Urothelium cell line (cell line): ENCODE data around the gene PARD3B.

Experiments
- DNase-seq: peaks from one replicate; pipeline ENCODE4 v3.0.0; 2011; ENCODE audit warnings: low spot score, mixed read lengths
- FAIRE-seq: peaks from 2 replicates; lab custom pipeline; 2011; peaks lifted over from hg19 to GRCh38; lab: Jason Lieb, UNC

The PARD3B gene

DNA sequence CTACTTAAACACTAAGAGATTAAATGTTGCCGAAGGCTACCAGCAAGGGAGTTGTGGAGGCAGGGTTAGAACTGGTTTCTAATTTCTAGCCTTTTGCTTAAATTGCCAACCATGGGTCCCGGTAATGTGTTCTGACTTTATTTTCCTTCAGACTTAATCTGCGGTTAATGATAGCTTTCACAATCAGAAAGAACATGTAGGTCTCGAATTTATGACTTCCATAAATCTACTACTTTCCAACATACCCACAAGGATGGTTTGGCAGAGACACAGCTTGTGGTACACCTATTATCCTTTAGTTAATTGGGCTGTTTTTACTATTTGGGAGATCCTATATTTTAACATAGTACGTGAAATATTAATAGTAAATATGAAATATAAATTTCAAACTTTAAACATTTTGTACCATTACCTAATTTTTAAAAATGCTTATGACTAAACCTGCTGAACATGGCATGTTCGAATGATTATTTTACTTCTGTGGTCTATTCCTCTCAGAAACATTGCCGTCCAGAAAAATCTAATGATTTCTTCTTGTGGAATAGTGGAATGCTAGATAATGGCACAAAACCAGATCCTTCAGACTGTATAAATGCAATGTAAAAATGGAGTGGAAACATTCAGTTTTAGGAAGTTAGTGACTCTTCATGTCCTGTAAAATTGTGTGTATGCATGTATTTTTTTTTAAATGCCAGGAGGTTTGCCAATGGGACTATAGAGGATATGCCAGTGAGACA lies 41.3 kb downstream of the PARD3B start:
- FAIRE-seq (no peak), DNase-seq (no peak)

DNA sequence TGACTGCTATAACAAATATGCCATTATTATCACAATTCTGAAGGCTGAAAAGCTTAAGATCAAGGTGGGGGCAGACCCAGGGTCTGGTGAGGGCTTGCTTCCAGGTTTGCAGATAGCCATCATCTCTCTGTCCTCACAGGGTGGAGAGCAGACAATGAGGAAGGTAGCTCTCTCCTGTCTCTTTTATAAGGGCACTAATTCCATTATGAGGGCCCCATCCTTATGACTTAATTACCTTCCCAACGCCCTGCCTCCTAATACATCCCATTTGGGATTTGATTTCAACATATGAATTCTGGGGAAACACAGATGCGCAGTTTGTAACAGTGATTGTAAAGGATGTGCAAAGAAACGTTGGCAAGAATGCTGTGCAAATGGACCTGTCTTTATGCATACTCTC lies 44.8 kb downstream of the PARD3B start:
- DNase-seq: no peak
- FAIRE-seq: no peak

DNA sequence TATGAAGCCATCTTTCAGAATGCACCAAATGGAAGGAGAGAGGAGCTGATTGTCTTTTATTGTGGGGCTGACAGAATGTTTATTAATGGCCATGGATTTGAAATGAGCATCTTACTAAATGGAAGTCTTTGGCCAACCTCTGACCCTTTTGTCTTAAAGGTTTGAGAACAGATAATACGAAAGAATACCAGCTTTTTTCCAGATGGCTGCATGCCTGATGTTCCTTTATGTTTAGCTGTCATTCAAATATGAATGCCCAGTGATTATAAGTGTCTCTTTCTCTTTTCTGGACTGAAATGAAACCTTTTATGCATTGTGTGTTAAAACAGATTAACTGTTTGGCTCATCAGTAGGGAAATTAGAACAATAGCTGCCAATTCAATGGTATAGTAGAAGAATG lies 46.0 kb downstream of the PARD3B start:
- DNase-seq (no peak), FAIRE-seq (no peak)

DNA sequence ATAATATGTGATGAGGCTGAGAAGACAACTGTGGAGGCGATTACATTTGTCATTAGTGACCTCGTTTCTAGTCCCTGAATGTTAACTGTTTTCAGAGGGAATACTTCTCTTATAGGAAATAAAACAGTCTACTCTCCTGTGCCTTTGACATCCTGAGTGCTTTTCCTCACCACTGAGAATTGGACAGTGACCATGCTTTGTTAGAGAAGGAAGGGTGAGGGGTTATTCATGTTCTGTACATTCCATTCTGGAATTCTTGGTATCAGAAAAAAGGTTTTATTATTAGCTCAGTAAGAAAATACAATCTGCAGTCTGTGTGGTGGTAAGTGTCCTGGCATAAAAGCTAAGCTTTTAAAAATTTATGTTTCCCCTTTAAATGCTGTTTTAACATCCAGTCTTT lies 58.8 kb downstream of the PARD3B start:
- DNase-seq: no peak
- FAIRE-seq: no peak

DNA sequence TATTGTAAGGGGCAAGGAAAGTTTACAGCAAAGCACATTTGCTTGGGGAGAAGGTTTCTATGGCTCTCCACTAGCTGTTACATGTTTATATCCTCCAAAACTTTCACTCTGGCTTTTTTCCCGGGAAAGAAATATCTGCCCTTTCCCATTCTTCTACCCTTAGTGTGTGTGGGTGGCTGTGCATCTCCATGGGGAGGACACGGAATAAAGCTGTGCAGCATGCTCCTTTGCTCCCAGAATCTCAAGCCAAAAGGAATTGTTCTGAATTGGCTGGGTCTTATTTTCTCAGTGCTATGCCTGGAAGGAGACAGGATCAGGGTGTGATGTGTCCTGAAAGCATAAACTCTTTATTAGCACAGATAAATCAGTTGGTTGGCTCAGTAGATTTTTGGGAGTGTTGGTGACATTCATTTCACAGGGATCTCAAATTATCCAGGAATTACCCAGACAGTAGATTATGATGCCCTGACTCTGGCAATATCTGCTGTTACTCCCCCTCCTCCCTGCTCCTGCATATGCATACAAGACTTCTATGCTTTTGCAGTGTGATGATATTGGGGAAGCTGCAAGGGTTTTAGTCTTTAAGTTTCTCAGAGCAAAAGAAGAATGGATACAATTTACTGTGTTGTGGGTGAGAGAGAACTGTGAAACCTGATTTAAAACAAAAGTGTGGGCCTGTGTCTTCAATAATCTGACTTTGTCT lies 63.1 kb downstream of the PARD3B start:
- DNase-seq (no peak), FAIRE-seq (no peak)

DNA sequence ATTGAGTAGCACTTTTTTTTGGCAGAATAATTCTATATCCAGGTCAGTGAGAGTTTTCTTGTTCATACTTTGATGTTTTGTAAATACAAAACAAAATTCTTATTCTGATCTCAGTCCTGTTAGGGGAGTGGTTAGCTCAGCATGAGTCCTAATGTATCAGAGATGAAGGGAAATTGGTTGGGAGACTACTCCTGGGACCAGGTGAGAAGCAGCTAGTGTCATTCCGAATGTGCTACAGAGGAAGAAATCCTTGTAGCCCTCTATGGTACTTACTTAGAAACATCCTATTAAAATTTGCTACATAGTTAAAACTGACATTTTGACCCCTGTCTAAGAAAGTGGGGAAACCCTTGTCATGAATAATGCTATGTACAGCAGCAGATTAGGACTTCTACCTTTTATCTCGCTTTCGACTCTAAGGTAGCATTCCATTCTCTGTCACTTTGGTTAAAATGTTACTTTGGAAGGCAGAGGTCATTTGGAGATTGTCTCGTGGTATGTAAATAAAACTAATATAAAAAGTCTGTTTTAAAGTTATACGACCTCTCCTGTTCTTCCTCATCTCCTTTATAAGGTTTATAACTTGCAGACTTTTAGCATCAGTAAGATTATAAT lies 65.8 kb downstream of the PARD3B start:
- FAIRE-seq (no peak), DNase-seq (no peak)

DNA sequence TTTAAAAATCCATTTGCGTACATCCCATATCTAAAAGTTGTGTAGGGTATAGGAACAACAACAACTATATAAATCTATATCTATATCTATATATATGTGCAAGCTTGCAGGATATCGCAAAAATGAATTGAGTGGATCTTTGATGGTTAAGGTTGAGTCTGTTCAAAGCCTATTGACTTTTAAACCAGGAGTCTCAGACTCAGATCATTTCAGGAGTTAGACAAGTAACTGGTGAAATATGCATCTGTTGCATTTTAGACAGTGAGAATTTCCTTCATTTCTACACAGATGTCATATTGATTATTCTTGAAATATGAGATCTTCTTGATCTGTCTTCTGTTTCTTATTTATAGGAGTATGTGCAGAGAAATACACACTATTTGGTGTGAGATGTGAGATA lies 66.5 kb downstream of the PARD3B start:
- FAIRE-seq: no peak

DNA sequence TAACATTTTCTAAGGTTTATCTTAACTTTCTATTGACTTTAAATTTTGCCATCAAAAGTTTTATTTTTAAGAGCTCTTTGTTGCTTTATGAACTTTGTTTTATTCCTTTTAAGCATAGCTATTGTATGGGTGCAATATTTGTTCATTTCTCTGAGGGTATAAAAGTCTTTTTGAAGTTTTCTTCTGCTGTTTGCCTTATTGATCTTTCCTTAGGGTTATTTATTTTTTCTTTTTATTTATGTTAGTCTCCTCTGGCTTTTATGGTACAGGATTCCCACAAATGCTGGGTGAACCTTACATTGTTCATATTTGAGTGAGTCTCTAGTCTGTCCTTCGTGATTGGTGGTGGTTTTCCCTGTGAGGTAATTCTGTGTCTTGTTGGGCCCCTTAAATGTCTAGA lies 68.4 kb downstream of the PARD3B start:
- FAIRE-seq: no peak
- DNase-seq: no peak

More for the DNA sequence above, 66.5 kb downstream of the PARD3B start:
- DNase-seq: no peak

DNA sequence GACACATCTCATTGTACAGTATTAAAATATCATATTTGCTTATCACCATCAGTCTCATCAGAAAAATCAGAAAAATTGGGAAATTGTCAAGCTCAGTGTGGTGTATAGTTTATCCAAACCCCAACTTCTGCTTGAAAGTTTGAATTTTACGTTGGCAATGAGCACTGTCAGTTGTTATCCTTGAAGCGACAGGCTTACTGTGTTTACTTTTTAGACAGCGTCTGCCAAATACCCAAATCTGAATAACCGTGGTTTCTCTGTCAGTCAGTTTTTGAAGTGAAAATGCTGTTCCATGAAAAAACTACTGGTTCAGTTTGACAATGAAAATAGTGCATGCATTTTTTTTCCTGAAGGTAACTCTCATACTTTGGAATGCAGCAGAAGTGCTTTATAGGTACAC lies 70.2 kb downstream of the PARD3B start:
- no peak for FAIRE-seq
- DNase-seq: no peak

DNA sequence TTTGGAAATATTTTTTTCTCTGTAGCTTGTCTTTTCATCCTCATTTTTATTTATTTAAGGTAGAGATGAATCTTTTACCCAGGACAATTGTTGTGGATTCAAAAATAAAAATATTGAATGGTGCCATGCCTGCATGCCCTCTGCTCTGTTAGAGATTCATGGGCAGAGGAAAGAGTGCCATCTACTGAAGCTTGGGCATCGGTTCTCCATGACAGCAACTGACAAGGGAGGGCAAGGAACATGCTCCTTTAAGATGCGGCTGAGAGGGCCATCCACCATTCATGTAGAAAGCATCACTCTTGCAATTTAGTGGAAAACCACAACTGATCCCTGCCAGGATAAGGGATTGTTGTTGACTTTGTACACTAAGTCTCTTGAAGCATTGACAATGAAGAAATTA lies 79.9 kb downstream of the PARD3B start:
- FAIRE-seq: no peak
- DNase-seq: no peak

DNA sequence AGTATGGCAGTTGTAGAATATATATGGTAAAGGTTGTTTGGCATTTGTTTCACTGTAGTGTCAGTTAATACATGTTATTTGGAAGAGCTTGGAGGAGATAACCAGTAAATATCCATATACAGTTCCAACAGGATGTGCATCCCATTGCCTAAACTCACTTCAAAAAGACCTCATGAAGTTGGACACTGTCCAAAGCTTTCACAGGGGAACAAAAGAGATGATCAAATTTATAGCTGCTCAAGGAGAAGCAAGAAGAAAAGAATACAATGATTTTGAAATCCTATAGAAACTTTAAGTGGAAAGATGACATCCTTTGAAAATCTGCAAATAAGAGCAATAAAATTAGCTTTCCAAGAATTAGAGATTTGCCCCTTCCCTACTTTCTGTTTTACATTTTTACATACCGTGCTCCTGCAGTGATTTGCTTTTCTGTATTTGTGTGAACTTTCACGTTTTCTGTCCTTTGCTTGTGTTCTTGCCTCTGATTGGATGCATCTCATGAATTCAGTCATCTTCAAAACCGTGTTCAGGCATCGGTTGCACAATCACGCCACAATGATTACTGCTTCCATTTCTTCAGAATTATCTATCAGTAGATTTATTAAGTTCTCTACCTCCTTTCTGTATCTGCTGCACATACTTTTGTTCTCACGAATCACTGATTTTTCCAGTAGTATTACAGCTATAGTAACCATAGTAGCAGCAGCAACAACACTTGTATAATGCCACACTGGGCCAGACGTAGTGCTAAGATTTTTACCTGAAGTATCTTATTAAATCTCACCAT lies 83.8 kb downstream of the PARD3B start:
- FAIRE-seq: no peak

DNA sequence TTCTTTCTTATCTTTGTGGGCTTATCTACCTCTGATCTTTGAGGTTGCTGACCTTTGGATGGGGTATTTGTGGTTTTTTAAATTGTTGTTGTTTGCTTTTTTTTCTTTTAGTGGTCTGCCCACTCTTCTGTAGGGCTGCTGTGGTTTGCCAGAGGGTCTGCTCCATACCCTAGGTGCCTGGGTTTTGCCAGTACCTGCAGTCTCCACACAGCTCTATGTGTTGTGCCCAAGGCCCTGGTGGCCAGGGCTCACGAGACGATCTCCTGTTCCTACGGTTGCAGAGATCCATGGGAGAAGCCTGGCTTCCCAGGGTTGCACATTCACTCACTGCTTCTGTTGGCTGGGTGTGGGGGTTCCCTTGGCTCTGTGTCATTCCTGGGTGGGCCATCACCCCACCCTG lies 87.1 kb downstream of the PARD3B start:
- DNase-seq (no peak), FAIRE-seq (no peak)

More for the DNA sequence above, 83.8 kb downstream of the PARD3B start:
- no peak for DNase-seq

DNA sequence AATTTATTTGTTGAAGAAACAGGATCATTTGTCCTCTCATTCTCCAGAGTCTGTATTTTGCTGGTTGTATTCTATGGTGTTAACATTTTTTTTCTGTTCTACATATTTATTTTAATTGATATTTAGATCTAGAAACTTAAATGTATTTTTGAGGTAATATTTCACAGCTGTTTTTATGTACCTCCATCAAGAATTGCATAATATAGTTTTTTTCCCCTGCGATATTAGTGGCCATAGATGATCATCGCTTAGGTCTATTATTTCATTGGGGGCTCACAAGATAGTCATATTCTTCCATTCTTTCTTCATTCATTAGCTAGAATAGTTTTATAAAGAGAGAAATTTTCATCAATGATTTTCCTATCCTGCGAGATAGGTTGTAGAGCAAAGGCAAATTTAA lies 89.3 kb downstream of the PARD3B start:
- FAIRE-seq (no peak), DNase-seq (no peak)

DNA sequence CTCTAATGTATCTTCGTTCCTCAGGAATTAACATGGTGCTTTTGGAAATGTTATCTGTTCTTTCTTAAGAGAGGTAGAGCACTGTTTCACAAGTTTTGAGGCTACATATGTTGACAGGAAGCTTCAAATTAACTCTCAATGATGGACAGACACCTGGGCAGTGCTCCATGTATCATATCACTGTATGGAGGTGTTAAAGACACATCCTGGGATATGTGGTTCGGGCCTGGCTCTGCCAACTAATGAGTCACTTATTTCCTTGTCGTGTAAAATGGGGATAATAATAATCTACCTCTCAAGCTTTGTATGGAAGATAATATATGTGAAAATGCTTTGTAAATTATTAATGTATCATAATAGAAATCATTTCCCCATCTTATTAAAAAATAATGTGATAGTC lies 90.2 kb downstream of the PARD3B start:
- FAIRE-seq (no peak), DNase-seq (no peak)

DNA sequence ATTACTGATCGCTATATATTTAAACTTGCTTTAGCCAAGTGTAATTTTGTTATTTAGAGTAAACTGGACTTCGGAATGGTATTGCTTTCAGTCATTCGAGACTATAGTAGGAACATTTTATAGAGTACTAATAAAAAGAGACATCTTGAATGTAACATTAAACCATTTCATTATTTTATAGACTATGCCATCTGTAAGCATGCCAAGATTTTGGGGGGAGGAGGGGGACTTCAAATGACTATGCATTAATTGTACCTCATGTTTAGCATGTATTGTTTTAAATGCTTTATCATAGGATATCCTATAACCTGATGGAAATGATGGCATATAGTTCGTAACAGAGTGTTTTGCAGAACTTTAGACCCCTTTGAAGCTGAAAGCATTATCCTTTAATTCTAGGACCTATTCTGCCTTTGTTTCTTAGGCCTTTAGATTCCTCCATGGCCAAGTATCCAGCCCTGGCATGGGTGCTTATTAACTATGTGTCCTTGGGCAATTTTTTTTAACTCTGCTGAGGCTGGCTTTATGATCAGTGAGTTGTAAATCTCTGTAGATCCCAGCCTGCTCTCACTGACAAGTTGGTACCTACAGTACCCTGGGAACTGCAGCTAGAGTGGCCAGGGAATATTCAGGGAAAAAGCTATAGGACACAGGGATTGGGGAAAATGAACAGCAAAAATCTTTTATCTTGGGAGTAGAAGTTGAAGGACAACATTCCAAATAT lies 93.4 kb downstream of the PARD3B start:
- DNase-seq (no peak), FAIRE-seq (no peak)

DNA sequence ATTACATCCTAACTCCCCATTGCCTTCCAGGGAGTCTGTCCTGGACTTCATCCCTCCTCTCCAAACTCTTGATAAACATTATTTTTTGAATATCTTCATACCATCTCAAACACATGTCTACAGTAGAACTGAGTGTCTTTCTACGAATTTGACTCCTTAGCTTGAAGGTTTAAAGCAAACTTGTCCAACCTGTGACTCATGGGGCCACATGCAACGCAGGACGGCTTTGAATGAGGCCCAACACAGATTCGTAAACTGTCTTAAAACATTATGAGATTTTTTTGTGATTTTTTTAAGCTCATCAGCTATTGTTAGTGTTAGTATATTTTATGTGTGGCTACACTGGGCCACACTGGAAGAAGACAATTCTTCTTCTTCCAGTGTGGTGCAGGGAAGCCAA lies 98.1 kb downstream of the PARD3B start:
- DNase-seq (no peak), FAIRE-seq (no peak)

DNA sequence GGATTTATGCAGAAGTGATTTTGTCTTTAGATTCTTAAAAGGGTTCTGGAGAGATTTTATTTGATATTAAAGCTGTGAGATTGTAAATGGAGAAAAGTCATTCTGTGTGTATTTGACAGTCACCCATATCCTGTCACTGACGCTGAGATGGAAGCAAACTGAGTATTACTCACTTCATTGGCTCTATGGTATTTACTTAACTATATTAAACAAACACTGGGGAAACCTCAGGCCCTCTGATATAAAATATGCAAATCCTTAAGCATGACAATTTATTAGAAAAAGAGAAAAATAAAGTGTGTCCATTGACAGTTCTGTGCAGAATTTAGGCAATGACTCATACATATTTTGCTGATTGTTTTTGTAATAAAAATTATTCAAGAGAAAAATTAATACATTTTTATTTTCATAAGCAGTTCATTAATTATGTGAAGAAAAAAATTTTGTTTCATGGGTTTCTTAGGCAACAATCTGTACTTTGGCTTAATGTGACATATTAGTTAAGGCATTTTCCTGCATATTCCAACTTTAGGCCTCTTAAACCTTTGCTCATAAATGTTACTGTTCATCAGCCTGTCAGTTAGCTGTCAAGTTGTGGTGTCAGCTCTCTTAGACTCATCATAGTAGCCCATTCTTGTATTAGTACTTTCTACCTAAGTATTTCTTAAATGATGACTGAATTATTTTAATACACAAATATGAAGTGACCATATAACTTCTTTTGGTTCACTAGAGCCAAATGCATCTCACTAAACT lies 99.9 kb downstream of the PARD3B start:
- FAIRE-seq (no peak), DNase-seq (no peak)

DNA sequence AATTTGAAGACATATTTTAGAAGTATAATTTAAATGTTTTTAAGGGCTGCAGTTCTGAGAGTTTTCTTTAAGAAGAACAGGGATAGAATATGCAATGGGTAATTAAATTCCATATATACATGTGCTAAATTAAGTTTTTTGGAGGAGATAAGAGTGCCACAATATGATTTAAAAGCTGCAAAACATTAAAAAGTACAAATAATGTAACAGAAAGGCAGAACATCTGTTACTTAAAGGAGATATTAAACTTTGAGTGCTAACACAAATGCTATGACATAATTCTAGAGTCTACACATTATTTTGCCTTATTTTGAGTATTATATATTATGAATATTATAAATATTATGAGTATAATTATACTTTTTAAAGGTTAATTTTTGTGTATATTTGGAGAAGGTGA lies 102.4 kb downstream of the PARD3B start:
- FAIRE-seq (no peak), DNase-seq (no peak)

DNA sequence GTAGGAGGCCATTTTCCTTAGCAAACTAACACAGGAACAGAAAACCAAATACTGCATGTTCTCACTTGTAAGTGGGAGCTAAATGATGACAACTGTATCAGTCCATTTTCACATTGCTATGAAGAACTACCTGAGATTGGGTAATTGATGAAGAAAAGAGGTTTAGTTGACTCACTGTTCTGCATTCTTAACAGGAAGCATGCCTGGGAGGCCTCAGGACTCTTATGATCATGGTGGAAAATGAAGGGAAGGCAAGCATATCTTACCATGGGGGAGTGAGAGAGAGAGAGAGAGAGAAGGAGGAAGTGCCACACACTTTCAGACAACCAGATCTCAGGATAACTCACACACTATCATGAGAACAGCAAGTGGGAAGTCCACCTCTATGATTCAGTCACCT lies 105.3 kb downstream of the PARD3B start:
- DNase-seq: no peak
- no peak for FAIRE-seq

DNA sequence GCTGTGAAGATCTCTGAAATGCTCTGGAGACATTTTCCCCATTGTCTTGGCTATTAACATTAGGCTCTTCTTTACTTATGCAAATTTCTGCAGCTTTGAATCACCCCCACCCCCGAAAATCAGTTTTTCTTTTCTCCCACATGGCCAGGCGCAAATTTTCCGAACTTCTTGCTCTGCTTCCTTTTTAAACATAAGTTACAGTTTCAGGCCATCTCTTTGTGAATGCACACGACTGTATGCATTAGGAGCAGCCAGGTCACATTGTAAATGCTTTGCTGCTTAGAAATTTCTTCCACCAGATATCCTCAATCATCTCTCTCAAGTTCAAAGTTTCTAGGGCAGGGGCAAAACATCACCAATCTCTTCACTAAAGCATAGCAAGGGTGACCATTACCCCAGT lies 106.8 kb downstream of the PARD3B start:
- no peak for DNase-seq
- FAIRE-seq: no peak
